HAP-1 (cell line): Measurements from ENCODE around the gene TRIM71.
A peak's percentile ranks its signal among the peaks of the same experiment; 100 is the strongest.
"Not testable (repeated sequence)": the region's sequence is repeated elsewhere in the genome, so short reads cannot be mapped to it uniquely, and the experiment has no call there.

Source experiments
- DNase-seq, 2 experiments: peaks; one replicate each; pipeline ENCODE4 v3.0.0-alpha.2; 2016 to 2020; ENCODE audit warnings: low spot score in 2 of 2
- H3K27me3 ChIP-seq: fragments of 250-450 bp; sonication (Bioruptor Pico); 2 replicates; pipeline ENCODE4 v1.5.1; 2020; ENCODE audit warnings: low read depth, mild to moderate bottlenecking, moderate library complexity
- H3K36me3 ChIP-seq: fragments of 250-450 bp; sonication (Bioruptor Pico); replicated peaks from 2 replicates; pipeline ENCODE4 v1.5.1; 2020; ENCODE audit warnings: mild to moderate bottlenecking
- H3K4me1 ChIP-seq: fragments of 250-450 bp; sonication (Bioruptor Pico); 2 replicates; pipeline ENCODE4 v1.5.1; 2020; ENCODE audit warnings: mild to moderate bottlenecking
- H3K4me3 ChIP-seq: fragments of 250-450 bp; sonication (Bioruptor Pico); 2 replicates; pipeline ENCODE4 v1.5.1; 2020; ENCODE audit warnings: mild to moderate bottlenecking, moderate library complexity
- H3K9me3 ChIP-seq: fragments of 250-450 bp; sonication (Bioruptor Pico); 2 replicates; pipeline ENCODE4 v1.5.1; 2020; ENCODE audit warnings: mild to moderate bottlenecking, moderate library complexity
- in situ Hi-C: fragments of 300-500 bp; cut with MboI; formaldehyde crosslinking; loops from 3 replicates; pipeline ENCODE4 v1.14.3; 2020; ENCODE audit warnings: low sequenced_read_pairs, inconsistent platforms, mixed read lengths

The TRIM71 gene

GRCh38 chr3:32823641-32824184, 5.9 kb downstream of the TRIM71 start:
- H3K9me3 ChIP-seq, H3K27me3 ChIP-seq, H3K4me3 ChIP-seq, DNase-seq, in situ Hi-C loops: not testable (repeated sequence)
- Histone ChIP-seq H3K4me1 (peaks cover 27% of the 10 kb centered on the region), H3K36me3 (peaks cover 24% of the 10 kb centered on the region)

GRCh38 chr3:32825601-32826375, 8.0 kb downstream of the TRIM71 start:
- no peaks in the 10 kb centered on the region for H3K9me3 ChIP-seq
- H3K36me3 ChIP-seq, result peaks cover 6% of the 10 kb centered on the region
- H3K4me1 ChIP-seq, result peaks cover 18% of the 10 kb centered on the region
- in situ Hi-C loops, result no loop called here
- no peak overlapping the region for H3K4me3 ChIP-seq
- no peaks in the 10 kb centered on the region for H3K27me3 ChIP-seq
- DNase-seq, result no peak

DNA sequence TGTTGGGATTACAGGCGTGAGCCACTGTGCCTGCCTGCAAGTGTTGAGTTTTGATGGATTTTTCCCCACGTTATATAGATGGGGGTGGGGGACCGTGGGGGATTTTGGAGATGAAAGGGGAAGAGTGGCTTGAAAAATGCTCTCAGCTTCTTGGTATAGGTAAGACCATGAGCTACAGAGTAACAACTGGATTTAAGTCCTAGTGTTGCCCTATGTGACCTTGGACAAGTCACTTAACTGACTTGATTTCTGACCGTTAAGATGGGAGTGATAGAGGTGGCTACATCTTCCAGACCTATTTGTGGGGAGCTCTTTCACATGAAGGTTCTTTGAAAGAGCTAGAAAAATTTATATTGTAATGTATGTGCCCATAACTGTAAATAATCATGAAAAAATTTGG, 13.3 kb downstream of the TRIM71 start:
- Histone ChIP-seq H3K4me3 (no peak overlapping the region), H3K36me3 (no peaks in the 10 kb centered on the region; the same call in 1 of the 2 replicates), H3K27me3 (no peaks in the 10 kb centered on the region), H3K9me3 (no peaks in the 10 kb centered on the region), H3K4me1 (peaks cover 26% of the 10 kb centered on the region)
- no peak for DNase-seq
- in situ Hi-C loops, result no loop called here

- DNase-seq, result no peak
- H3K4me1 ChIP-seq, result peaks cover 27% of the 10 kb centered on the region
- in situ Hi-C loops, result no loop called here
- no peaks in the 10 kb centered on the region; the same call in 1 of the 2 replicates for H3K36me3 ChIP-seq
- H3K4me3 ChIP-seq, result no peak overlapping the region
- no peaks in the 10 kb centered on the region for H3K27me3 ChIP-seq
- no peaks in the 10 kb centered on the region for H3K9me3 ChIP-seq
Measured at GRCh38 chr3:32831791-32832190, 14.0 kb downstream of the TRIM71 start.

- DNase-seq, result no peak
- Histone ChIP-seq H3K4me3 (no peak overlapping the region), H3K36me3 (no peaks in the 10 kb centered on the region; the same call in 1 of the 2 replicates), H3K27me3 (no peaks in the 10 kb centered on the region), H3K9me3 (no peaks in the 10 kb centered on the region), H3K4me1 (peaks cover 31% of the 10 kb centered on the region)
- in situ Hi-C loops, result no loop called here
Measured at GRCh38 chr3:32832193-32832592, 14.4 kb downstream of the TRIM71 start.

- in situ Hi-C loops, result no loop called here
- no peaks in the 10 kb centered on the region; the same call in 1 of the 2 replicates for H3K36me3 ChIP-seq
- H3K4me3 ChIP-seq, result no peak overlapping the region
- peaks cover 48% of the 10 kb centered on the region for H3K4me1 ChIP-seq
- no peak for DNase-seq
- H3K27me3 ChIP-seq, result no peaks in the 10 kb centered on the region
- no peaks in the 10 kb centered on the region for H3K9me3 ChIP-seq
Measured at GRCh38 chr3:32835049-32835371, 17.2 kb downstream of the TRIM71 start.

DNA sequence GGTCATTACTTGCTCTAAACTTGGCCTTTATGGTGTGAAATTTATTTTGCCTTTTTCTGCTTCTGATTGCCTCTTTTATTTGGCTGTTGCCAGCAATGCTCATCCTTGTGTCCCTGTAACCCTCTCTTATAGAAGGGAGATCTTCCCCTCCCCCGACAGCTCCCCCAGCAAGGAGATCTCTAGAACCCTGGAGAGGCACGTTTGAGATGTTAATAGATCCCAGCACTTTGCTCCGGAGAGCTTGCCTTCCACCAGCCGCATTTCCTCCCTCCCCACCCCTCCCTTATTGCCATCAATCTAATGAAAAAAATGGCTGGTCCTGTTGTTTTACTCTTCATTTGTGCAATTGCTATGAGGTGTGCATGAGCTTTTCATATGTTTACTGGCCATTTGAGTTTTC, 18.2 kb downstream of the TRIM71 start:
- DNase-seq, result peak in 1 of 2 experiments; percentile 61
- in situ Hi-C loops, result no loop called here
- H3K4me1 ChIP-seq, result peaks cover 57% of the 10 kb centered on the region
- no peaks in the 10 kb centered on the region; the same call in 1 of the 2 replicates for H3K36me3 ChIP-seq
- H3K9me3 ChIP-seq, result no peaks in the 10 kb centered on the region
- no peaks in the 10 kb centered on the region for H3K27me3 ChIP-seq
- H3K4me3 ChIP-seq, result no peak overlapping the region

DNA sequence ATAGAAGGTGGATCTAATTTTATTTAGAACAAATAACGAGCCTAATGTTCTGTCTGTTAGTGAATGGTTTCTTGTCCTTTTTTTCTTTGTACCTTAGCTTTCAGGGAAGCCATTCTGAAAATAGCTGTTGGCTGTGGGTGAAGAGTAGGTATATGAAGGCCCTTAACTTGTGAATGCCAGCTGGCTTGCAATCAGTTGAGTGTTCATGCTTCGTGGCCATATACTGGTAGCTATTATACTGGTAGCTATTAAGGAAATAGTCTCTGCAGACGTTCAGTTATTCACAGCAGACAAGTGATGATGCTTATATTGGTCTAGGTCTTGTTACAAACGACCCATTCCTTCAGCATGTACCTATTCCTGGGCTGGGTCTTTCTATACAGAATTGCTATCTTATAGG, 18.8 kb downstream of the TRIM71 start:
- Histone ChIP-seq H3K4me1 (peaks cover 64% of the 10 kb centered on the region), H3K9me3 (no peaks in the 10 kb centered on the region), H3K4me3 (no peak overlapping the region), H3K36me3 (no peaks in the 10 kb centered on the region; the same call in 1 of the 2 replicates), H3K27me3 (no peaks in the 10 kb centered on the region)
- DNase-seq, result no peak
- in situ Hi-C loops, result no loop called here

- Histone ChIP-seq H3K9me3 (no peaks in the 10 kb centered on the region), H3K36me3 (no peaks in the 10 kb centered on the region), H3K4me1 (peaks cover 71% of the 10 kb centered on the region), H3K4me3 (no peak overlapping the region), H3K27me3 (no peaks in the 10 kb centered on the region)
- in situ Hi-C loops, result no loop called here
- no peak for DNase-seq
Measured at GRCh38 chr3:32837366-32837765, 19.6 kb downstream of the TRIM71 start.

GRCh38 chr3:32837789-32838188, 20.0 kb downstream of the TRIM71 start:
- Histone ChIP-seq H3K36me3 (no peaks in the 10 kb centered on the region), H3K4me1 (peaks cover 76% of the 10 kb centered on the region), H3K27me3 (no peaks in the 10 kb centered on the region), H3K4me3 (no peak overlapping the region), H3K9me3 (no peaks in the 10 kb centered on the region)
- in situ Hi-C loops, result no loop called here
- DNase-seq, result no peak

- H3K4me3 ChIP-seq, result no peak overlapping the region
- H3K27me3 ChIP-seq, result no peaks in the 10 kb centered on the region
- no peaks in the 10 kb centered on the region for H3K36me3 ChIP-seq
- no peaks in the 10 kb centered on the region for H3K9me3 ChIP-seq
- DNase-seq, result no peak
- H3K4me1 ChIP-seq, result peaks cover 73% of the 10 kb centered on the region
- in situ Hi-C loops, result no loop called here
Measured at GRCh38 chr3:32839714-32840085, 21.9 kb downstream of the TRIM71 start.

- in situ Hi-C loops, result no loop called here
- H3K4me3 ChIP-seq, result no peak overlapping the region
- H3K27me3 ChIP-seq, result no peaks in the 10 kb centered on the region
- H3K36me3 ChIP-seq, result no peaks in the 10 kb centered on the region
- no peaks in the 10 kb centered on the region for H3K9me3 ChIP-seq
- peaks cover 74% of the 10 kb centered on the region for H3K4me1 ChIP-seq
- DNase-seq, result peak in 1 of 2 experiments; percentile 61
Measured at GRCh38 chr3:32840086-32840841, 22.5 kb downstream of the TRIM71 start.

DNA sequence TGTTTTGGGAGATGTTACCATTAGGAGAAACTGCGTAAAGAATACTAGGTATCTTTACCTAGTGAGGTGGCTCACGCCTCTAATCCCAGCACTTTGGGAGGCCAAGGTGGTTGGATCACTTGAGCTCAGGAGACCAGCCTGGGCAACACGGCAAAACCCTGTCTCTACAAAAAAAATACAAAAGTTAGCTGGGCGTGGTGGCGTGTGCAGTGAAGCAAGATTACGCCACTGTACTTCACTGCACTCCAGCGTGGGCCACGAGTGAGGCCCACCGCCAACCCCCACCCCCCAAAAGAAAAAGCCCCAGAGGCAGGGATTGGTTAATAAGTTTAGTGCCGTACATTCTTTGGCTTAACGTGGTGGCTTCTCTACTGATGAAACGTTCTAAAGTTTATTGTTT, 23.5 kb downstream of the TRIM71 start:
- H3K4me3 ChIP-seq, result no peak overlapping the region
- no peaks in the 10 kb centered on the region for H3K9me3 ChIP-seq
- DNase-seq, result no peak
- in situ Hi-C loops, result no loop called here
- H3K4me1 ChIP-seq, result peaks cover 72% of the 10 kb centered on the region
- no peaks in the 10 kb centered on the region for H3K27me3 ChIP-seq
- H3K36me3 ChIP-seq, result no peaks in the 10 kb centered on the region

- Histone ChIP-seq H3K36me3 (no peaks in the 10 kb centered on the region), H3K27me3 (no peaks in the 10 kb centered on the region), H3K4me3 (no peak overlapping the region), H3K4me1 (peaks cover 69% of the 10 kb centered on the region), H3K9me3 (no peaks in the 10 kb centered on the region)
- DNase-seq, result no peak
- in situ Hi-C loops, result no loop called here
Measured at GRCh38 chr3:32841867-32842470, 24.2 kb downstream of the TRIM71 start.
